Head of caudate nucleus (tissue), 42 donors: ENCODE data around the gene TREML4.
A peak's percentile ranks its signal among the peaks of the same experiment; 100 is the strongest.

Experiments used
- DNase-seq, 42 donors: peaks; one replicate each; pipeline versions ENCODE4 v3.0.0 to v3.0.0-alpha.2; 2020 to 2021; ENCODE audit warnings: mixed read lengths in 7 of 42
- intact Hi-C: fragments of 100-400 bp; cut with DNase I; formaldehyde crosslinking; loops from one replicate; pipeline ENCODE4 v1.15.0; 2022

The TREML4 gene

DNA sequence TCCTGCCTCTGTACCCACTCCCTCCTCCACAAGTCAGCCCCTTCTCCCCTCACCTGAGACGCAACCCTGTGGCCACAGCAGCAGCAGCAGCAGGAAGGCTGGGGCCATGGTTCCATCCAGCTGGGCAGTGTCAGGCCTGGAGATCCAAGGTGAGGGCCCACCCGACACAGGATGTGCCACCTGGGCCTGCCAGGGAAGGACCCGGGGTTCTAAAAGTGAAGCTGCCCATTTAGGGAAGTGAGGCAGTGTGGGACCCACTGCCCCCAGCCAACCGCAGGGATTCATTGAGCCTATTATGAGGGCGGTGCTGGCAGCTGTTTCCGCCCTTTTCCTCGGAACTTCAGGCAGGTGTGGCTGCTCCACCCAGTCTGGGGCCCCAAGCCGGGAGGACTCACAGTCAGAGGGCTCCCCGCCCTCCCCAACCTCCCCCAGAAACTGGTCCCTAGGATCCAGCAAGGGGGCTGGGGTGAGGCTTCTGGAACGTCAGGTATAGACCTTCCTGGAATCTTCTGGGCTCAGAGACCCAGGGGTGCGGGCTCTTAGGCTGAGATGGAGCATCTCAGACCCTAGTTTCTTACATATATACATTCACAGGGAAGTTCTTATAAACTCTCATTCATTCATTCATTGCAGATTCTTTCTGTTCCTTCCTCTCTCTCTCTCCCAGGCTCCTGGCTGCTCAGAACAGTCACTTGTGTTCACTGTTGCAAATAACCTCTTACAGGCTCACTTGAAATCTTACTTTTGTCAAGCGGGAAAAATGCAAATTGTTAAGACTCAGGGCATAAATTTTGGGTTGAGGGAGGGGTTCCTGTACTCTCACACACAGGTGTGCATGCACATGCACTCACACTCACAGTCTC, 27.0 kb upstream of the TREML4 start, which contains the start of gene TREML2:
TSS of gene TREML2 (minus strand) at position 249 of the 863 bp plus-strand sequence. CDS start at position 108, 141 bp downstream.
- intact Hi-C loops, result no loop called here
- no peak for DNase-seq

DNA sequence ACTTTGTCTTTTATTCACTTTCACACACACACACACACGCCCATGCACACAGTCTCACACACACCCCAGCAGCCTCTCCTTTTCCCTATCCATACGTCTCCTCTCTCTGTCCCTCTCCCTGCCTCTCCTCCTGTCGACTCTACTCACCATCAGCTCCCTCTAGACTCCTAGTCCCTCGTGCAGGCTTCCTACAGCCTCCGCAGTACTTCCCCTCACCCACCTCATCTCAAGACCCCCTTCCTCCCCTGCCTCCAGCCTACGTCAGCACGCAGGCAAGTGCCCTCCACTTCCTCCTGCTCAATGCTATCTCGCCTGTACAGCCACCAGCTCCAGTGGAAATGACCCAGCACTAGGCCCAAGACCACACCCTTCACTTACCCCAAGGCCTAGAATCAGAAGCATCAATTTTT, 26.4 kb upstream of the TREML4 start:
- intact Hi-C loops, result no loop called here
- no peak for DNase-seq

DNA sequence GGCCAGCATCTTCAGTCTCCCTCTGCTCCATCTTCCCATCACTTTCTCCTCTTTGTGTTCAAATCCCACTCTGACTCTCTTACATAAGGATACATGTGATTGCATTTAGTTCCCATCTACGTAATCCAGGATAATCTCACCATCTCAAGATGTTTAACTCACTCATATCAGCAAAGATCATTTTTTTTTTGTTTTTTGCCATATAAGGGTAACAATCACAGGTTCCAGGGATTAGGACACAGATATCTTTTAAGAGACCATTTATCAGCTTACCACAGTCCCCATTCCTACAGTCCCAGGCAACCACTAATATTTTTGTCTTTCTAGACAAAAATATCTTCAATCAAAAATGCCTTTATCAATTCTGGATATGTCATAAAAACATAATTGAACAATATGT, 24.0 kb upstream of the TREML4 start:
- intact Hi-C loops, result no loop called here
- DNase-seq, result no peak

DNA sequence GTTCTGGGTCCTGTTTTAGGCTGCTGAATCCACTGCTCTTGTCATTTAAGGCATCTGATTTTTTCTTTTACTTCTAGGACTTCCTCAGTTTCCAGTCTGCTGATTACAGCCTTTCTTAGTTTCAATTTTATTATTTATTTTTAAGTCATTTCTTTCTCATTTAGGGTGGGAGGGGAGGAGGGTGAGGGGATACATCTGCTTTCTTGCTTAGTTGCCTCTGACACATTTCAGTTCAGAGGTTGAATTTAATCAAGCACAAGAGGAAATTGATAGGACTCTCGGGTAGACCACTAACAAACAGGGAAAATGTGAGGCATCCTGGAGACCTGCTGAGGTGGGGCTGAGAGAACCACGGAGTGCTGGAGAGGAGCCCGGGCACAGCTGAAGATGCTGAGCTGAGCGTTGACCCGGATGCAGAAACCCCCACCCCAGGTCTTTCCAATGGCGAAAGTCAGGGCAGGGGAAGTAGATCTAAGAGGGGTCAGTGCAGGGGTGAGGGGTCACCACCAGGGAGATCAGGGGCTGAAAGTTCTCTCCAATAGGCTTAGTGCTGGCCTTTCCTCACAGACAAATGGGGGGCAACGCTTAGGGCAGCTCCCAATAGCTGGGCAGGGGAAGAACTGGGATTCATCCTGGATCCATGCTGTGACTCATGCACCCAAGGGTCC, 19.6 kb upstream of the TREML4 start:
- DNase-seq, result no peak
- intact Hi-C loops, result no loop called here

DNA sequence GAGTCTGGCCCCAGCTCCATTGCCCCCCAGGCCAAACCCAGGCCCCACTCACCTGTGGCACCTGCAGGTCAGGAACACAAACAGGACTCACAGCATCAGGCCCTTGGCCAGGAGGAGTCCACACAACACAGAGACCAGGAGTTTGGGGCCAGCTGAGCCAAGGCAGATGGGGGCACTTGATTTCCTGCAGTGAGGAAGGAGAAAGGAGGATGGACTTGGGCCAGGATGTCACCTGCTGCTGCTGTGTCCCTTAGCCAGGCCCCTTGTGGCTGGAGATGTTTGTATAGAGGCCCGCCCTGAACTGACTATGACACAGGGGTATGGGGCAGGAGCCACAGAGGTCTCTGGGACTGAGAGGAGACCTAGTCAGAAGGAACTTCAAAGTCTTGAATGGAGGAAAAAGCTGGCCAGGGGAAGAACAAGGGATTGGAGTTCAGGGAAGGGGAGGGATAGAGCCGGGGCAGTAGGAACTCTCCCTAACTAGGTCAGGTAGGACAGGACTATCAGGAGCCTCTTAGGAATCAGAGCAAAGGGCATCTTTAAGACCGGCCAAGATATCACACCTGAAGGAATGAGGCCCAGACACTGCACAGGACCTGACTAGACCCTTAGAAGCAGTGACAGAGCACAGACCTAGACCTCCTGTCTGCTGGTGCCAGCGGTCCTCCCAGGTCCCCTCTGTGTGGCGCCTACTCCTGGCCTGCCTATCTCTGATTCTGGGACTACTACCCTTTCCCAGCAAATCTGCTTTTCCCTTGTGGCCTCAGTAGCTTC, 18.4 kb upstream of the TREML4 start:
- no peak for DNase-seq
- intact Hi-C loops, result no loop called here

DNA sequence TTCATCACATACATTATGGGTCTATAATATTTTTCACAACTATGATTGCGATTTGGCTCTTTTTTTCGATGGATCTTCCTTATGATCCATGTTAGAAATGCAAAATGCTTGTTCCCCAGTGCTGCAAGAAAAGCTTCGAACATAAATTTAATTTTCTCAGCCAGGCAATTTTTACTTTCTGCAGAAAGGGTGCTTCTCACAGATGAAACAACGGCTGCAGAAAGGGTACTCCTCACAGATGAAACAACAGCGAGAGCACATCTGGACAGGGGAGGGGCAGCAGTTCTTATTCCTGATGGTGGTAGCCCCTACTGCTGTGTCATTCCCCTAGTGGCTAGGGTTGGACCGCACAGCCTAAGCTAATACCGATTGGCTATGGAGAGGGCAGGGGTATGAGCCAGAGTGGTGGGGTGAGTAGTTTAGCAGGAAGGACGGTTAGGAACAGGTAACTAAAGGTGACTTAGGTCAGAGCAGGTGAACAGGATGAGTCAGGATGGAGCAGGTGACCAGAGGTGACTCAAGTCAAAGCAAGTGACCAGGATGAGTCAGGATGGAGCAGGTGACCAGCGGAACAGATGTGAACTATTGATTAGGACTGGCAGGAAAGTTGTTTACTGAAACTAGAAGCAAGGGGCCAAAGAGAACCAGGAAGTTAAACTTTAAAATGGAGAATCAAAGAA, 13.4 kb upstream of the TREML4 start:
- intact Hi-C loops, result no loop called here
- DNase-seq, result no peak

DNA sequence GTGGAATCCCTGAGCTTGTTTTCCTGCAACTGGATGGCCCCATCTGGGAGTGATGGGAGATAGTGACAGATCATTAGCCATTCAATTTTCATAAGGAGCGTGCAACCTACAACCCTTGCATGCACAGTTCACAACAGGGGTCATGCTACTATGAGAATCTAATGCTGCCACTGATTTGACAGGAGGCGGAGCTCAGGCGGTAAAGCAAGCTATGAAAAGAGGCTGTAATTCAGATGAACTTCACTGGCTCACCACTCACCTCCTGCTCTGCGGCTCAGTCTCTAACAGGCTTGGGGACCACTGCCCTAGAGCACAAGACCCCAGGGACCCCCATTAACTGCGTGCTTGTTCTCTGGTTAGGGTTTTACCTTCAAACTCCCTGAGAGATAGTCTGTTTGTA, 12.4 kb upstream of the TREML4 start:
- intact Hi-C loops, result no loop called here
- DNase-seq, result no peak

DNA sequence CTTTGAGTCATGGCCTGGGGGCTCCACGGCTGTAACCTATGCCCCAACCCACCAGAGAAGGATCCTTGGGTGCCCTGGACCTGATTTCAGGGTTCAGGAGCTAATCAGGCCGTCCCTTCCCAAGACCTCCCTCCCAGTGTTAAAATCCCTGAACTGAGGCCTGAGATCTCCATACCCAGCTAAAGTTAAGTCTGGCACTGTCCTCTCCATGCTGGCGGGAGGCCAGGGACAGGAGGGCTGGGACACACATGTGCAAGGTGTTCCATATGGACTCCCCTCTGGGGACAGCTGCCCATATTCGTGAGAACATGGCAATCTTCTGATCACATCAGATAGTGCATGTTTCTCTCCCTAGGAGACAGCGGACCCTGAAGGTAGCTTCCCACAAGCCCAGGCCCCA, 11.5 kb upstream of the TREML4 start:
- intact Hi-C loops, result no loop called here
- DNase-seq, result no peak

DNA sequence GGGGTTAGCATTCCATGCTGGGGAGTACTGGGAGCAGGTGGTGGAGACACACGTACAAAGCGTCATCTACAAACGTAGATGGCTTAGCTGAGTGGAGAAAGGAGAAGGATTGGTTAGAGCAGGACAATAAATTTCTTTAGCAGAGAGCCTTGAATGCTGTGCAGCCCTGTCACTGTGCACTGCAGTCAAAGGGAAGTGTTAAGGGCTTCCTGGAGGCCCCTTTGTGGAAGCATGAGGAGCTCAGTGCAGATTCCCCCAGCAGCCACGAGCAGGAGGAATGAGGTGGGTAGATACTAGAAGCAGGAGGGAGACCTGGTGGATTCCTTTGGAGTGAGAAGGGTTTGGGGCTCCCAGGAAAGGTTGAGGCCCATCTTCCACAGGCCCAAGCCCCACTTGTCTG, 6.1 kb upstream of the TREML4 start:
- no peak for DNase-seq
- intact Hi-C loops, result no loop called here

DNA sequence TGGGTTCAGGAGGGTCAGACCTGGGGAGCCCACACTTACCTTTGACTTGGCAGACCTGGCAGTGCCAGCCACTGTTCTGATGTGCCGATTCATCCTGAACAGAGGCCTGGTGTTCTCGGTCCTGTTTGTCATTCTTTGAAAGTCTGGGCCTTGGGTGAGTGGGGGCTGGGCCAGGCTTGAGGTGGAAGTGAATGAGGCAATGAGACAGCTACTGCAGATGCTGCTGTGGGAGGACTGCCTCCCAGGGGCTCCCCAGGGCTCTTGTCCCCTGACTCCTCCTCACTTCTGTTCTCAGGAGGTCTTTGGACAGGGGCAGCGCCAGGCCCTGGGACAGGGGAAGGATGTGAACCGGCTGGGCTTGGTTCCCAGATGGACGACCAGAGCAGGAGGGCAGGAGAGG, 5.6 kb upstream of the TREML4 start:
- intact Hi-C loops, result no loop called here
- DNase-seq, result no peak

DNA sequence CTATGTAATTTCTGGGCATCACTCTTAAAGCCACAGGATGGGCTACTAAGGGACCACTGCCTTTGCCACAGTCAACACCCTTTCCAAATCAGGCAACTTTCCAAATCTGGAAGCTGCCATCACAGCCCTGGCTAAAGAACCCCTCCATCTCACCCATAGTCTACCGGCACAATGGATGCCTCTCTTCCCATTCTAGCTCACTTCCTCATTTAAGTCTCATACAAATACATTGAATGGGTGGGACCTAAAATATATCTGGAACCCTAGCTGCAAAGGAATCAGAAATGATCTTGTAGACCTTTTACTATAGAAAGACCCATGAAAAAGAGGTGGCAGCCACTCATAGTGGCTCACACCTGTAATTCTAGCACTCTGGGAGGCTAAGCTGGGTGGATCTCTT, 3.3 kb upstream of the TREML4 start:
- DNase-seq, result no peak
- intact Hi-C loops, result no loop called here

DNA sequence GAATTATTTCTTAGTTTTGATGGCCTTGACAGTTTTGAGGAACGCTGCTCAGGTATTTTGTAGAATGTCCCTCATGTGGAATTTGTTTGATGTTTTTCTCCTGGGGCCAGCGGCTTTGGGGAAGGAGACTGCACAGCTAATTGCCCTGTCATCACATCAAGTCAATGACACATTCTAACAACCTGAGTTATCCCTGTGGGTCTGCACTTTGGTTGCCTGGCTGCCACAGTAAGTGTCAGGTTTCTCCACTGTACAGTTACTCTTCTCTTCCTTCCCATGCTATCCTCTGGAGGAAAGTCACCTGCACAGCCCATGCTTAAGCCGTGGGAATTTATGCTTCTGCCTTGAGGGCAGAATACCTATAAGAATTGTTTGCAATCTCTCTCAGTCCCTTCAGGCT, 1.4 kb upstream of the TREML4 start:
- intact Hi-C loops, result no loop called here
- no peak for DNase-seq

DNA sequence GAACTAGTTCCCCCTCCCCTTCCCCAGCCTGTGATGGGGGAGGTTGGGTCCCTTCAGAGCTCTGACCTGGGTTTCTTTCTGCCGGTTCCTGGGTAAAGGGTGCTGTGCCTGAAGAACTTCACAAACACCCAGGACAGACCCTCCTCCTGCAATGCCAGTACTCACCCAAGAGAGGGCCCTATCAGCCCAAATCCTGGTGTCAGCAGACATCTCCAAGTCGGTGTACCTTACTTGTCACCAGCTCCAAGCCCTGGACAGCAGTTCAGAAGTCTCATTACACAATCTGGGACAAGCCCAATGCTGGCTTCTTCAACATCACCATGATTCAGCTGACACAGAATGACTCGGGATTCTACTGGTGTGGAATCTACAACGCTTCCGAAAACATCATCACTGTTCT, 467 bp downstream of the TREML4 start:
- intact Hi-C loops, result no loop called here
- no peak for DNase-seq

DNA sequence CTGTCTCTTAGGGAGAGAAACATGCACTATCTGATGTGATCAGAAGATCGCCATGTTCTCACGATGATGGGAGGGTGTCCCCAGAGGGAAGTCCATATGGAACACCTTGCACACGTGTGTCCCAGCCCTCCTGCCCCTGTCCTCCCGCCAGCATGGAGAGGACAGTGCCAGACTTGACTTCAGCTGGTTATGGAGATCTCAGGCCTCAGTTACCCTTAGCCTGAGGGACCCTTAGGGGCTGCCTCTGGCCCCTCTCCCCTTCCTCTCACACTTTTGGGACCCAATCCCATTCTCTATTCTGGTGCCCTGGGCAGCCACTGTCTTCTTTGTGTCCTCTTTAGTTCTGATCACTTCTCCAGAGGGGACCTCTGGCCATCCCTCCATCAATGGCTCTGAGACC, 1.6 kb downstream of the TREML4 start:
- intact Hi-C loops, result no loop called here
- no peak for DNase-seq

DNA sequence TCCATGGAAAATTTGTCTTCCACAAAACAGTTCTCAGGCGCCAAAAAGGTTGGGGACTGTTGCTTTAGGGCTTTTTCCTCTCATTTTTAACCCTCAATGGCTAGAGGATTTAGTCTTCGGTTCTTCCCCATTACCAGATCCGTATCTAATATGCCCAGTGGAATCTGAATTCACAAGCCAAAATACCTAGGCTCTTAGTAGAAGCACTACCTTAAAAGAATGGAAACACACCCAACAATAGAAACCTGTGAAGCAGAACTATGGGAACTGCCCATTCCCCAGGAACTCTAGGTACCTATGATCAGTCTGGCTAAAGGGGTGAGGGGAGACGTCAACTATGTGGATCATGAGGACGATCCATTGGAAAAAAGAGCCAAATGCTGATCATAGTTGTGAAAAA, 3.1 kb downstream of the TREML4 start:
- DNase-seq, result no peak
- intact Hi-C loops, result no loop called here

DNA sequence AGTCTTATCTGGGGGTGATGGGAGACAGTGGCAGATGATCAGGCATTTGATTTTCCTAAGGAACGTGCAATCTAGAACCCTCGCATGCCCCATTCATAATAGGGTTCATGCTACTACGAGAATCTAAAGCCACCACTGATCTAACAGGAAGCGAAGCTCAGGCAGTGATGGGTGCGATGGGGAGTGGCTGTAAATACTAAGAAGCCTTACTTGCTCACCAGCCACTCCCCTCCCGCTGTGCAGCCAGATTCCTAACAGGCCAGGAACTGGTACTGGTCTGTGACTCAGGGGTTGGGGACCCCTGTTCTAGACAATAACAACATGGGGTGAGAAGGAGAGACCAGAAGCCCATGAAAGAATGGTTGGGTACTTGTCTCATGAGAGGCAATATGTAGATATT, 4.5 kb downstream of the TREML4 start:
- no peak for DNase-seq
- intact Hi-C loops, result no loop called here

DNA sequence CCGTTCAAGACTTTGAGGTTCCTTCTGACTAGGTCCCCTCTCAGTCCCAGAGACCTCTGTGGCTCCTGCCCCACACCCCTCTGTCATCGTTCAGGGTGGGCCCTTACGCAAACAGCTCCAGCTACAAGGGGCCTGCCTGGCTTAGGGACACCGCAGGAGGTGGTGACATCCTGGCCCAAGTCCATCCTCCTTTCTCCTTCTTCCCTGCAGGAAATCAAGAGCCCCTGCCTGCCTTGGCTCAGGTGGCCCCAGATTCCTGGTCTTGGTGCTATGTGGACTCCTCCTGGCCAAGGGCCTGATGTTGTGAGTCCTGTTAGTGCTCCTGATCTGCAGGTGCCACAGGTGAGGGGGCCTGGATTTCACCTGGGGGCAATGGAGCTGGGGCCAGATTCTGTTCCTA, 8.1 kb downstream of the TREML4 start:
- peak in 1 of 42 donors; percentile 18 for DNase-seq
- intact Hi-C loops, result no loop called here

DNA sequence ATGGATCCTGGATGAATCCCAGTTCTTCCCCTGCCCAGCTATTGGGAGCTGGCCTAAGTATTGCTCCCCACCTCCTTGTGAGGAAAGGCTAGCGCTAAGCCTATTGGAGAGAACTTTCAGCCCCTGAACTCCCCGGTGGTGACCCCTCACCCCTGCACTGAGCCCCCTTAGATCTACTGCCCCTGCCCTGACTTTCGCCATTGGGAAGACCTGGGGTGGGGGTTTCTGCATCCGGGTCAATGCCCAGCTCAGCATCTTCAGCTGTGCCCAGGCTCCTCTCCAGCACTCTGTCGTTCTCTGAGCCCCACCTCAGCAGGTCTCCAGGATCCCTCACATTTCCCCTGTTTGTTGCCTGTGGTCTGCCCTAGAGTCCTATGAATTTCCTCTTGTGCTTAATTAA, 9.0 kb downstream of the TREML4 start:
- intact Hi-C loops, result no loop called here
- peak in 1 of 42 donors; percentile 13 for DNase-seq

DNA sequence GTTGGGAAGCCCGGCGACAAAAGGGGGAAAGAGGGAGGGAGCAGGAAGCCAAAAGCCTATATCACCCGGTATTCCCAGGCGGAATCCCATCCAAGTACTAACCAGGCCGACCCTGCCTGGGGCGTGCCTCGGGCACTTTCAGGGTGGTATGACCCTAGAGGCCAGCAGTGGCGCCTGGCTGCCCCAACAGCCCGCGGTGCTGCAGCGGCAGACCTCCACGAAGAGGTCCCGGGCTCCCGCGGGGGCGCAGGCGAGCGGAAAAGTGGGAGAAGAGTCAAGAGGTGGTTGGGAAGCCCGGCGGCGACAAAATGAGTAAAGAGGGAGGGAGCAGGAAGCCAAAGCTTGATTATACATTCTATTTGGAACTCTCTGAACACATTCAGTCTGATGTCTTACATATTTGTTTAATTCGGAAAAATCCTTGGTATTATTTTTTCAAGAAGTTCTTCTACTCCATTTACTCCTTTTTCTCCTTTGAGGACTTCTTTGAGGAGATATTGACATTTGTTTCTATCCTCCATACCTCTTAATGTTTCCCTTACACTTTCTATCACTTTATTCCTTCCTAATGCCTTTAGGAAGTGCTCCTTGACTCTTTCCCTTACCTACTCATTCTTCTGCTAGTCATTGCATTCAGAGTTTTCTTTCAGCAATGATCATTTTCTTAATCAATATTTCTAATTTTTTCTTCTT, 11.5 kb downstream of the TREML4 start:
- intact Hi-C loops, result no loop called here
- DNase-seq, result peak in 1 of 42 donors; percentile 42
